Ovary (tissue), 3 donors: ENCODE measurements around the gene PTPRK.

Experiments used
- EP300 ChIP-seq: sonication (generic); formaldehyde crosslinking; IDR thresholded peaks from one replicate; pipeline ENCODE4 v1.6.1; 2017; ENCODE audit warnings: antibody characterized with exemption
- POLR2A ChIP-seq: fragments of 450-650 bp; IDR thresholded peaks from one replicate; pipeline ENCODE4 v1.6.1; 2017; ENCODE audit warnings: antibody characterized with exemption, mild to moderate bottlenecking, moderate library complexity
- TF ChIP-seq, protein P1 (sequence below), 3 donors: fragments of 450-650 bp in 2 of 3; fragments of 200-600 bp in 1 of 3; IDR thresholded peaks; one replicate each; pipeline versions ENCODE4 v1.5.1 to v1.8.0; 2016 to 2022; ENCODE audit warnings: antibody characterized with exemption in 3 of 3, mild to moderate bottlenecking in 1 of 3
- donor health status: DM: no; HTN: no; CAD: no.

DNA sequence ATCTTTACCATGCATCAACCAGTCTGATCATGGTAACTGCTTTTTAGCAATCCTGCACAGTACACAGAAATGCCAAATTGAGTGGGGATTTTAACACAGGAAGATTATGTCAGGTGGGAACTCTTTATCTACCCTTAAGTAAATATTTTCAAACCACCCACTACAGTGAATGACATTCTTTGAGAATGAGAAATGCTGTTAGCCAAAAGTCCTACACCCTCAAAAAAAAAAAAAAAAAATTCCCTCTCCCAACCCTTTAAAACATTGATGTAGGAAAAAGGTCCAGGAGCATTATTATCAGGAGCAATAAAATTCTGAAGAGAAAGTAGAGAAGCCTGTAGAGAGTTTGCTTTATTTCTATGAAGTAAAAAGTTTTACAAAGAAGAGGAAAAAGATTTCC, 312.3 kb downstream of the PTPRK start:
- no peak for TF ChIP-seq EP300
- TF ChIP-seq, protein P1, sequence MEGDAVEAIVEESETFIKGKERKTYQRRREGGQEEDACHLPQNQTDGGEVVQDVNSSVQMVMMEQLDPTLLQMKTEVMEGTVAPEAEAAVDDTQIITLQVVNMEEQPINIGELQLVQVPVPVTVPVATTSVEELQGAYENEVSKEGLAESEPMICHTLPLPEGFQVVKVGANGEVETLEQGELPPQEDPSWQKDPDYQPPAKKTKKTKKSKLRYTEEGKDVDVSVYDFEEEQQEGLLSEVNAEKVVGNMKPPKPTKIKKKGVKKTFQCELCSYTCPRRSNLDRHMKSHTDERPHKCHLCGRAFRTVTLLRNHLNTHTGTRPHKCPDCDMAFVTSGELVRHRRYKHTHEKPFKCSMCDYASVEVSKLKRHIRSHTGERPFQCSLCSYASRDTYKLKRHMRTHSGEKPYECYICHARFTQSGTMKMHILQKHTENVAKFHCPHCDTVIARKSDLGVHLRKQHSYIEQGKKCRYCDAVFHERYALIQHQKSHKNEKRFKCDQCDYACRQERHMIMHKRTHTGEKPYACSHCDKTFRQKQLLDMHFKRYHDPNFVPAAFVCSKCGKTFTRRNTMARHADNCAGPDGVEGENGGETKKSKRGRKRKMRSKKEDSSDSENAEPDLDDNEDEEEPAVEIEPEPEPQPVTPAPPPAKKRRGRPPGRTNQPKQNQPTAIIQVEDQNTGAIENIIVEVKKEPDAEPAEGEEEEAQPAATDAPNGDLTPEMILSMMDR (IDR thresholded peaks at IDR 0.05), result no peak
- TF ChIP-seq POLR2A, result no peak
